ENCODE data around the gene BUB1B.

- TF ChIP-seq CTCF (optimal IDR thresholded peaks at IDR 0.05 in 1 of 3, IDR thresholded peaks at IDR 0.05 in 1 of 3, conservative IDR thresholded peaks at IDR 0.05 in 1 of 3; ENCODE audit: extremely low read depth in 1 of 3, insufficient read depth in 2 of 3, low read length in 3 of 3), result no peak
- no peak for TF ChIP-seq EZH2 (IDR thresholded peaks at IDR 0.05; ENCODE audit: low read length)
These were observed 109.6 kb downstream of the BUB1B start for GRCh38 chr15:40270246-40270995.

Data from keratinocyte (primary cell).